Fibroblast of skin of right biceps (primary cell): Measurements from ENCODE around the gene MT1E.

Source experiments
- DNase-seq: peaks from one replicate; pipeline ENCODE4 v3.0.0-alpha.2; 2013

MT1E gene

GRCh38 chr16:56674570-56674969 lies 49.0 kb downstream of the MT1E start:
- DNase-seq: peak; percentile 50

- DNase-seq: no peak
Observed at GRCh38 chr16:56675685-56676210, 50.2 kb downstream of the MT1E start.
